NT2/D1 (cell line): ENCODE measurements around the gene ZNF77.

Experiments
- SUZ12 ChIP-seq: IDR thresholded peaks from 2 replicates; pipeline ENCODE4 v1.6.1; 2011; ENCODE audit not compliant: insufficient read length, insufficient read depth; ENCODE audit errors: extremely low read depth
- YY1 ChIP-seq: IDR thresholded peaks from 2 replicates; pipeline ENCODE4 v1.6.1; 2011; ENCODE audit not compliant: insufficient read length, insufficient read depth
- ZNF274 ChIP-seq: IDR thresholded peaks from 2 replicates; pipeline ENCODE4 v1.6.1; 2011; ENCODE audit warnings: mild to moderate bottlenecking, low read depth, low read length

GRCh38 chr19:2952953-2953481 is 8.2 kb upstream of the ZNF77 start:
- TF ChIP-seq SUZ12 (no peak), ZNF274 (no peak), YY1 (no peak)
